ENCODE data around the gene RTP2. TPM values are rescaled to one million over a fixed set of nuclear protein-coding genes. Genes with fewer than 3 reads are reported as not detected.

RTP2 gene
- total and polyA plus RNA-seq, 2 donors (not counting 3 experiments of a cell fraction or from before 2014, with no cell fraction given): not detected

DNA sequence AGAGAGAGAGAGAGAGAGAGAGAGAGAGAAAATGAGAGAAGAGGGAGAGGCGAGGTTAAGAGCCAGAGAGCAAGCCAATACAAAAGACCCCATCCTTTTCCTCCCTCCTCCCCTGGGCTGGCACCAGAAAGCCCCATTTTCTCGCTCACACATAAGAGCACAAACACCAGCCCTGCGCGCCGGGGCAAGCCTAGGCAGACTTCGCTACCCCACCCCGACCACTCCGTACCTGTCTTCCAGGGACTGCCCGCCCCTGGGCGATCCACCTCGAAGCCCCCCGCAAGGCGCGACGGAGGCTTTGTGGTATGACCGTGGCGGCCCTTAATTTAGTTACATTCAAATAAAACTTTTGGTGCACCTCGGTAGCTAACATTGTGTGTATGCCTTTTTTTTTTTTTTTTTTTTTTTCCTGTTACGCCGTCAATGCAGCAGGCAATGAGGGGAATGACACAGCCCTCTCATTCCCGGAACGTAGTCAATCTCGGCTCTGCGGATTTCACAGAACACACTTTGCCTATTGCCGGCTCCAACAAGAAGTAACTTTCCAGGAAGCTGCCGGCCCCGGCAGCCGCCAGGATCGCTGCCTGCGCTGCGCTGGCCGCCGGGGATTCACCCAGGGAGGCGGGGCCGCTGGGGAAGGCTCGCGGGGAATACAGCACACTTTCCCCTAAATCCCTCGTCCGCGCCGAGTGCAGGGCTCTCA is 35.2 kb upstream of the RTP2 start:
- BruUV-seq (replicated peaks): no TSS peak
- Histone ChIP-seq H3K9me1 (replicated peaks; ENCODE audit: control insufficient read depth, extremely low read depth, insufficient read depth, low read length) (no peaks in the 10 kb centered on the region), H3K27me3 (ENCODE audit: control insufficient read depth in 2 of 2, insufficient read depth in 2 of 2, low read length in 2 of 2) (no peaks in the 10 kb centered on the region), H4K20me1 (replicated peaks; ENCODE audit: control insufficient read depth, extremely low read depth, insufficient read depth, low read length) (no peaks in the 10 kb centered on the region), H3K4me2 (ENCODE audit: insufficient read depth, low read length) (peak overlapping the region; percentile 93), H3K79me2 (ENCODE audit: control insufficient read depth, insufficient read depth, low read length) (peaks cover 24% of the 10 kb centered on the region), H3K36me3 (ENCODE audit: control insufficient read depth in 2 of 2, extremely low read depth in 1 of 2, insufficient read depth in 2 of 2, low read length in 2 of 2) (peaks cover 0 to 3% of the 10 kb centered on the region in 2 experiments), H3K9ac (replicated peaks; ENCODE audit: extremely low read depth, insufficient read depth, low read length) (peak overlapping the region; percentile 94), H3K4me1 (ENCODE audit: control insufficient read depth, extremely low read depth, insufficient read depth, low read length) (peaks cover 42% of the 10 kb centered on the region), H3K4me3 (replicated peaks in 1 of 3; ENCODE audit: insufficient read depth in 1 of 3, low read depth in 1 of 3, low read length in 3 of 3) (peak overlapping the region; percentile 47 to 82 (median 58)), H2AFZ (ENCODE audit: low read depth, low read length) (peak overlapping the region; percentile 84), H3K27ac (ENCODE audit: insufficient read depth, low read depth, low read length) (peak overlapping the region; percentile 94), H3K9me3 (replicated peaks; ENCODE audit: control insufficient read depth, insufficient read depth, low read length) (no peaks in the 10 kb centered on the region)
- dilution Hi-C loops (cut with MboI; ENCODE audit: extremely low pct_ligation_motif_present, low sequenced_read_pairs) (loop anchor here (25.0 kb wide), 1 partner anchor 925 kb away; no protein-coding TSS in a partner anchor), intact Hi-C loops (cut with micrococcal nuclease) (loop anchor here (1.0 to 2.0 kb wide), 4 partner anchors 1093 to 1496 kb away; no protein-coding TSS in a partner anchor)
- peak; percentile 79 for DNase-seq (ENCODE audit: low read depth, low spot score)
- TF ChIP-seq CTCF (IDR thresholded peaks at IDR 0.05; ENCODE audit: extremely low read depth in 1 of 2, insufficient read depth in 1 of 2, low read depth in 1 of 2, low read length in 2 of 2) (no peak), MYC (IDR thresholded peaks at IDR 0.05; ENCODE audit: low read depth, low read length) (no peak), JUN (IDR thresholded peaks at IDR 0.05; ENCODE audit: borderline replicate concordance, insufficient read depth, insufficient read length, low read depth) (no peak), POLR2AphosphoS5 (IDR thresholded peaks at IDR 0.05; ENCODE audit: insufficient read depth, low read depth, low read length) (peak; percentile 11)
- no peak for FAIRE-seq
- ChIA-PET POLR2A (interaction anchor here (0.6 to 1.4 kb wide), 3 partner anchors 1210 to 1238 kb away, joined by 3 to 5 read pairs (median 3); no protein-coding TSS in a partner anchor), CTCF (interaction anchor here (0.6 to 6.1 kb wide), 20 partner anchors 11 to 1412 kb away, joined by 3 to 466 read pairs (median 5); no protein-coding TSS in a partner anchor)
